HEK293 (cell line): Measurements from ENCODE around the gene SYNGR3.

Experiments
- CTCF ChIA-PET: fragments of 350-600 bp; formaldehyde crosslinking; extraction: SDS; loops from one replicate; lab custom pipeline; 2021; ENCODE audit warnings: antibody characterized with exemption; lab: Yijun Ruan, JAX
- POLR2A ChIA-PET: fragments of 300-600 bp; formaldehyde crosslinking; extraction: SDS; loops from one replicate; lab custom pipeline; 2020; ENCODE audit warnings: antibody characterized with exemption, inconsistent platforms; lab: Yijun Ruan, JAX
- H3K27ac ChIP-seq: fragments of 200-500 bp; sonication (Bioruptor generic); 2 replicates; pipeline ENCODE4 v1.5.1; 2014; ENCODE audit warnings: low read depth, low read length, control low read depth, inconsistent platforms; ENCODE audit errors: extremely low read depth
- H3K36me3 ChIP-seq, 2 experiments: fragments of 200-500 bp in 1 of 2; sonication (Bioruptor generic) in 1 of 2; 1 replicate in 1 of 2; 2 replicates in 1 of 2; pipeline ENCODE4 v1.5.1; 2014 to 2017; ENCODE audit warnings: inconsistent platforms in 2 of 2, low read length in 2 of 2; ENCODE audit not compliant: control insufficient read depth in 2 of 2, insufficient read depth in 1 of 2
- H3K4me1 ChIP-seq: fragments of 200-500 bp; sonication (Bioruptor generic); 2 replicates; pipeline ENCODE4 v1.5.1; 2014; ENCODE audit warnings: mild to moderate bottlenecking, low read length, inconsistent platforms; ENCODE audit not compliant: control insufficient read depth, insufficient read depth
- H3K4me3 ChIP-seq: 2 replicates; pipeline ENCODE4 v1.5.1; 2011; ENCODE audit warnings: low read depth, mild to moderate bottlenecking, control low read depth, low read length, moderate library complexity
- H3K9me3 ChIP-seq: fragments of 200-500 bp; sonication (Bioruptor generic); 2 replicates; pipeline ENCODE4 v1.5.1; 2014; ENCODE audit warnings: low read depth, low read length, inconsistent platforms; ENCODE audit not compliant: control insufficient read depth, insufficient read depth
- EGR2 ChIP-seq: fragments of 450-650 bp; formaldehyde crosslinking; IDR thresholded peaks from 2 replicates; pipeline ENCODE4 v1.5.1; 2016; ENCODE audit warnings: low read depth, missing biosample characterization, missing genetic modification characterization
- KLF7 ChIP-seq: fragments of 450-650 bp; formaldehyde crosslinking; IDR thresholded peaks from 2 replicates; pipeline ENCODE4 v1.5.1; 2016; ENCODE audit warnings: missing biosample characterization, missing genetic modification characterization, borderline replicate concordance
- REPIN1 ChIP-seq: fragments of 450-650 bp; formaldehyde crosslinking; IDR thresholded peaks from 2 replicates; pipeline ENCODE4 v1.5.1; 2017; ENCODE audit warnings: missing biosample characterization, missing genetic modification characterization, low read depth
- ZBTB21 ChIP-seq: fragments of 450-650 bp; formaldehyde crosslinking; IDR thresholded peaks from 2 replicates; pipeline ENCODE4 v1.5.1; 2017; ENCODE audit warnings: missing biosample characterization, missing genetic modification characterization
- ZFHX2 ChIP-seq: fragments of 450-650 bp; formaldehyde crosslinking; conservative IDR thresholded peaks from 2 replicates; pipeline ENCODE4 v1.5.1; 2016; ENCODE audit warnings: missing biosample characterization, missing genetic modification characterization
- ZIC2 ChIP-seq: fragments of 450-650 bp; formaldehyde crosslinking; IDR thresholded peaks from 2 replicates; pipeline ENCODE4 v1.5.1; 2016; ENCODE audit warnings: missing biosample characterization, missing genetic modification characterization
- ZNF23 ChIP-seq: fragments of 450-650 bp; formaldehyde crosslinking; IDR thresholded peaks from 2 replicates; pipeline ENCODE4 v1.5.1; 2016; ENCODE audit warnings: missing biosample characterization, missing genetic modification characterization, borderline replicate concordance
- ZNF266 ChIP-seq: fragments of 450-650 bp; formaldehyde crosslinking; IDR thresholded peaks from 2 replicates; pipeline ENCODE4 v1.5.1; 2016; ENCODE audit warnings: missing biosample characterization, missing genetic modification characterization, low read depth
- ZNF416 ChIP-seq: fragments of 450-650 bp; formaldehyde crosslinking; IDR thresholded peaks from 2 replicates; pipeline ENCODE4 v1.5.1; 2016; ENCODE audit warnings: missing biosample characterization, missing genetic modification characterization
- ZNF488 ChIP-seq: fragments of 450-650 bp; formaldehyde crosslinking; IDR thresholded peaks from 2 replicates; pipeline ENCODE4 v1.5.1; 2016; ENCODE audit warnings: missing biosample characterization, missing genetic modification characterization
- ZNF600 ChIP-seq: fragments of 450-650 bp; formaldehyde crosslinking; IDR thresholded peaks from 2 replicates; pipeline ENCODE4 v1.5.1; 2016; ENCODE audit warnings: missing biosample characterization, missing genetic modification characterization
- ZNF645 ChIP-seq: fragments of 450-650 bp; formaldehyde crosslinking; IDR thresholded peaks from 2 replicates; pipeline ENCODE4; 2016; ENCODE audit warnings: missing biosample characterization, missing genetic modification characterization
- ZNF768 ChIP-seq: fragments of 450-650 bp; formaldehyde crosslinking; IDR thresholded peaks from 2 replicates; pipeline ENCODE4 v1.5.1; 2018; ENCODE audit warnings: missing biosample characterization, mild to moderate bottlenecking, missing genetic modification characterization
- ZNF791 ChIP-seq: fragments of 450-650 bp; formaldehyde crosslinking; IDR thresholded peaks from 2 replicates; pipeline ENCODE4 v1.5.1; 2016; ENCODE audit warnings: missing biosample characterization, missing genetic modification characterization
- ZNF843 ChIP-seq: fragments of 450-650 bp; formaldehyde crosslinking; IDR thresholded peaks from 2 replicates; pipeline ENCODE4 v1.5.1; 2016; ENCODE audit warnings: missing biosample characterization, missing genetic modification characterization
- TF ChIP-seq, protein P1 (sequence below): fragments of 450-650 bp; formaldehyde crosslinking; IDR thresholded peaks from 2 replicates; pipeline ENCODE4 v1.5.1; 2017; ENCODE audit warnings: missing biosample characterization, missing genetic modification characterization
- TF ChIP-seq, protein P2 (sequence below): fragments of 450-650 bp; formaldehyde crosslinking; IDR thresholded peaks from 2 replicates; pipeline ENCODE4 v1.5.1; 2016; ENCODE audit warnings: missing biosample characterization, missing genetic modification characterization
- TF ChIP-seq, protein P3 (sequence below): fragments of 450-650 bp; formaldehyde crosslinking; IDR thresholded peaks from 2 replicates; pipeline ENCODE4 v1.5.1; 2016; ENCODE audit warnings: missing biosample characterization, missing genetic modification characterization
- TF ChIP-seq, protein P4 (sequence below): fragments of 450-650 bp; formaldehyde crosslinking; IDR thresholded peaks from 2 replicates; pipeline ENCODE4 v1.5.1; 2016; ENCODE audit warnings: missing biosample characterization, missing genetic modification characterization

The SYNGR3 gene

GRCh38 chr16:2029350-2029749 lies 39.6 kb downstream of the SYNGR3 start:
- Histone ChIP-seq H3K36me3 (peaks cover 0 to 4% of the 10 kb centered on the region in 2 experiments; a peak in 1 of 3 replicates), H3K27ac (no peak overlapping the region), H3K4me3 (no peak overlapping the region), H3K9me3 (no peaks in the 10 kb centered on the region), H3K4me1 (no peaks in the 10 kb centered on the region)
- TF ChIP-seq EGR2 (peak; percentile 48; the same call in 1 of the 2 replicates), ZNF23 (no peak), ZNF791 (tag by site-specific recombination) (no peak), ZBTB21 (tag by site-specific recombination) (no peak), ZNF416 (no peak), KLF7 (tag by site-specific recombination) (no peak), ZNF600 (tag by site-specific recombination) (no peak), ZNF645 (tag by site-specific recombination) (no peak), REPIN1 (tag by site-specific recombination) (no peak), ZNF488 (tag by site-specific recombination) (no peak), ZFHX2 (tag by site-specific recombination) (peak; percentile 49), ZNF843 (tag by site-specific recombination) (no peak)
- TF ChIP-seq, protein P1, sequence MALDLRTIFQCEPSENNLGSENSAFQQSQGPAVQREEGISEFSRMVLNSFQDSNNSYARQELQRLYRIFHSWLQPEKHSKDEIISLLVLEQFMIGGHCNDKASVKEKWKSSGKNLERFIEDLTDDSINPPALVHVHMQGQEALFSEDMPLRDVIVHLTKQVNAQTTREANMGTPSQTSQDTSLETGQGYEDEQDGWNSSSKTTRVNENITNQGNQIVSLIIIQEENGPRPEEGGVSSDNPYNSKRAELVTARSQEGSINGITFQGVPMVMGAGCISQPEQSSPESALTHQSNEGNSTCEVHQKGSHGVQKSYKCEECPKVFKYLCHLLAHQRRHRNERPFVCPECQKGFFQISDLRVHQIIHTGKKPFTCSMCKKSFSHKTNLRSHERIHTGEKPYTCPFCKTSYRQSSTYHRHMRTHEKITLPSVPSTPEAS (tag by site-specific recombination), result no peak
- ChIA-PET POLR2A (interaction anchor here (1.6 kb wide), 1 partner anchor 126 kb away, joined by 3 read pairs; the partner anchor contains the start of gene TRAF7), CTCF (interaction anchor here (0.7 kb wide), 1 partner anchor 291 kb away, joined by 3 read pairs; no protein-coding TSS in a partner anchor)

GRCh38 chr16:2030036-2030435 lies 40.3 kb downstream of the SYNGR3 start:
- Histone ChIP-seq H3K36me3 (peaks cover 0 to 4% of the 10 kb centered on the region in 2 experiments; a peak in 1 of 3 replicates), H3K4me3 (no peak overlapping the region), H3K27ac (no peak overlapping the region), H3K4me1 (no peaks in the 10 kb centered on the region), H3K9me3 (no peaks in the 10 kb centered on the region)
- TF ChIP-seq ZNF266 (tag by site-specific recombination), result no peak
- TF ChIP-seq, protein P2, sequence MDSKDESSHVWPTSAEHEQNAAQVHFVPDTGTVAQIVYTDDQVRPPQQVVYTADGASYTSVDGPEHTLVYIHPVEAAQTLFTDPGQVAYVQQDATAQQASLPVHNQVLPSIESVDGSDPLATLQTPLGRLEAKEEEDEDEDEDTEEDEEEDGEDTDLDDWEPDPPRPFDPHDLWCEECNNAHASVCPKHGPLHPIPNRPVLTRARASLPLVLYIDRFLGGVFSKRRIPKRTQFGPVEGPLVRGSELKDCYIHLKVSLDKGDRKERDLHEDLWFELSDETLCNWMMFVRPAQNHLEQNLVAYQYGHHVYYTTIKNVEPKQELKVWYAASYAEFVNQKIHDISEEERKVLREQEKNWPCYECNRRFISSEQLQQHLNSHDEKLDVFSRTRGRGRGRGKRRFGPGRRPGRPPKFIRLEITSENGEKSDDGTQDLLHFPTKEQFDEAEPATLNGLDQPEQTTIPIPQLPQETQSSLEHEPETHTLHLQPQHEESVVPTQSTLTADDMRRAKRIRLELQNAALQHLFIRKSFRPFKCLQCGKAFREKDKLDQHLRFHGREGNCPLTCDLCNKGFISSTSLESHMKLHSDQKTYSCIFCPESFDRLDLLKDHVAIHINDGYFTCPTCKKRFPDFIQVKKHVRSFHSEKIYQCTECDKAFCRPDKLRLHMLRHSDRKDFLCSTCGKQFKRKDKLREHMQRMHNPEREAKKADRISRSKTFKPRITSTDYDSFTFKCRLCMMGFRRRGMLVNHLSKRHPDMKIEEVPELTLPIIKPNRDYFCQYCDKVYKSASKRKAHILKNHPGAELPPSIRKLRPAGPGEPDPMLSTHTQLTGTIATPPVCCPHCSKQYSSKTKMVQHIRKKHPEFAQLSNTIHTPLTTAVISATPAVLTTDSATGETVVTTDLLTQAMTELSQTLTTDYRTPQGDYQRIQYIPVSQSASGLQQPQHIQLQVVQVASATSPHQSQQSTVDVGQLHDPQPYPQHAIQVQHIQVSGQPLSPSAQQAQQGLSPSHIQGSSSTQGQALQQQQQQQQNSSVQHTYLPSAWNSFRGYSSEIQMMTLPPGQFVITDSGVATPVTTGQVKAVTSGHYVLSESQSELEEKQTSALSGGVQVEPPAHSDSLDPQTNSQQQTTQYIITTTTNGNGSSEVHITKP (tag by site-specific recombination), result no peak
- 0 out of 2 replicates have a peak, but pooled peaks have one; percentile 19 for TF ChIP-seq ZNF768 (tag by site-specific recombination)
- TF ChIP-seq, protein P3, sequence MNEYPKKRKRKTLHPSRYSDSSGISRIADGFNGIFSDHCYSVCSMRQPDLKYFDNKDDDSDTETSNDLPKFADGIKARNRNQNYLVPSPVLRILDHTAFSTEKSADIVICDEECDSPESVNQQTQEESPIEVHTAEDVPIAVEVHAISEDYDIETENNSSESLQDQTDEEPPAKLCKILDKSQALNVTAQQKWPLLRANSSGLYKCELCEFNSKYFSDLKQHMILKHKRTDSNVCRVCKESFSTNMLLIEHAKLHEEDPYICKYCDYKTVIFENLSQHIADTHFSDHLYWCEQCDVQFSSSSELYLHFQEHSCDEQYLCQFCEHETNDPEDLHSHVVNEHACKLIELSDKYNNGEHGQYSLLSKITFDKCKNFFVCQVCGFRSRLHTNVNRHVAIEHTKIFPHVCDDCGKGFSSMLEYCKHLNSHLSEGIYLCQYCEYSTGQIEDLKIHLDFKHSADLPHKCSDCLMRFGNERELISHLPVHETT (tag by site-specific recombination), result no peak
- peak; percentile 56 for TF ChIP-seq ZIC2
- TF ChIP-seq, protein P4, sequence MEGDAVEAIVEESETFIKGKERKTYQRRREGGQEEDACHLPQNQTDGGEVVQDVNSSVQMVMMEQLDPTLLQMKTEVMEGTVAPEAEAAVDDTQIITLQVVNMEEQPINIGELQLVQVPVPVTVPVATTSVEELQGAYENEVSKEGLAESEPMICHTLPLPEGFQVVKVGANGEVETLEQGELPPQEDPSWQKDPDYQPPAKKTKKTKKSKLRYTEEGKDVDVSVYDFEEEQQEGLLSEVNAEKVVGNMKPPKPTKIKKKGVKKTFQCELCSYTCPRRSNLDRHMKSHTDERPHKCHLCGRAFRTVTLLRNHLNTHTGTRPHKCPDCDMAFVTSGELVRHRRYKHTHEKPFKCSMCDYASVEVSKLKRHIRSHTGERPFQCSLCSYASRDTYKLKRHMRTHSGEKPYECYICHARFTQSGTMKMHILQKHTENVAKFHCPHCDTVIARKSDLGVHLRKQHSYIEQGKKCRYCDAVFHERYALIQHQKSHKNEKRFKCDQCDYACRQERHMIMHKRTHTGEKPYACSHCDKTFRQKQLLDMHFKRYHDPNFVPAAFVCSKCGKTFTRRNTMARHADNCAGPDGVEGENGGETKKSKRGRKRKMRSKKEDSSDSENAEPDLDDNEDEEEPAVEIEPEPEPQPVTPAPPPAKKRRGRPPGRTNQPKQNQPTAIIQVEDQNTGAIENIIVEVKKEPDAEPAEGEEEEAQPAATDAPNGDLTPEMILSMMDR, result 0 out of 2 replicates have a peak, but pooled peaks have one; percentile 2
- ChIA-PET CTCF (interaction anchor here (0.7 kb wide), 1 partner anchor 291 kb away, joined by 3 read pairs; no protein-coding TSS in a partner anchor), POLR2A (interaction anchor here (0.6 to 1.6 kb wide), 2 partner anchors 12 to 125 kb away, joined by 3 to 4 read pairs; partner anchors contain the start of gene TRAF7)
